Neutrophil (primary cell): ENCODE measurements around the gene TSEN2.
A peak's percentile ranks its signal among the peaks of the same experiment; 100 is the strongest.

Experiments used
- H3K27ac ChIP-seq: fragments of 200-600 bp; sonication (generic); 2 replicates; pipeline ENCODE4 v1.5.1; 2016; ENCODE audit warnings: mild to moderate bottlenecking, moderate library complexity
- H3K27me3 ChIP-seq: fragments of 200-600 bp; sonication (generic); 2 replicates; pipeline ENCODE4 v1.6.0; 2016; ENCODE audit warnings: mild to moderate bottlenecking
- H3K36me3 ChIP-seq: fragments of 200-600 bp; sonication (generic); 2 replicates; pipeline ENCODE4 v1.5.1; 2017
- H3K4me1 ChIP-seq, 2 experiments: fragments of 200-600 bp in 1 of 2; sonication (generic) in 1 of 2; 1 replicate in 1 of 2; 2 replicates in 1 of 2; pipeline versions ENCODE4 v1.5.1 to v1.6.1; 2013 to 2016; ENCODE audit warnings: low read depth in 1 of 2, low read length in 1 of 2, mild to moderate bottlenecking in 1 of 2, moderate library complexity in 1 of 2; ENCODE audit not compliant: control insufficient read depth in 1 of 2, insufficient read depth in 1 of 2
- H3K4me3 ChIP-seq, 2 experiments: fragments of 200-600 bp in 1 of 2; sonication (generic) in 1 of 2; 1 replicate in 1 of 2; 2 replicates in 1 of 2; pipeline ENCODE4 v1.5.1; 2013 to 2016; ENCODE audit warnings: low read depth in 1 of 2, low read length in 1 of 2, mild to moderate bottlenecking in 1 of 2, moderate library complexity in 1 of 2
- H3K9me3 ChIP-seq: fragments of 200-600 bp; sonication (generic); 2 replicates; pipeline ENCODE4 v1.5.1; 2016
- TF ChIP-seq, protein P1 (sequence below): fragments of 200-600 bp; sonication (generic); IDR thresholded peaks from 2 replicates; pipeline ENCODE4 v1.5.1; 2016; ENCODE audit warnings: antibody characterized with exemption

The TSEN2 gene

DNA sequence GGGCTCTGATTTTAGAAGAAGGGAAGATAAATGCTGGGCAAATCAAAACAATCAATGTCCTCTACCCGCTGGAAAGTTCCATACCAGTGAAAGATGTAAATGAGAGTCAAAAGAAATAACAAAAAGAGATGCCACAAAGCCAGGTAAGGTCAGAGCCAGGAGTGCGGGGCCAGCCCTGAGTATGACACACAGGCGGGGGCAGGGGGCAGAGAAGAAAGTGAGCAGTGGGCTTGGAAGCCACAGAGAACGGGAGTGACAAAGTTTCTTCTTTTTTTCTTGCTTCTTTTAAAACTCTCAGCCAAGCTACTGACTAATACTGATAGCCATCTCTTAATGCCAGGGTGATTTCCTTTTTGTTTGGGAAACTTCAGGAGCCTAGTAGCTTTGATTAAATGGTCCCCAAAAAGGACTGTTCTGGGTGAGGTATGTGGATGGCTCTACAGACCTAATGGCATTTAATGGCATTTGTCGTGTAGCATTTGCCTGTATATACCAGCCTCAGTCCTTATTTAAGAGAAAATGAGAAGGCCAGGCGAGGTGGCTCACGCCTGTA is 23.1 kb upstream of the TSEN2 start:
- TF ChIP-seq, protein P1, sequence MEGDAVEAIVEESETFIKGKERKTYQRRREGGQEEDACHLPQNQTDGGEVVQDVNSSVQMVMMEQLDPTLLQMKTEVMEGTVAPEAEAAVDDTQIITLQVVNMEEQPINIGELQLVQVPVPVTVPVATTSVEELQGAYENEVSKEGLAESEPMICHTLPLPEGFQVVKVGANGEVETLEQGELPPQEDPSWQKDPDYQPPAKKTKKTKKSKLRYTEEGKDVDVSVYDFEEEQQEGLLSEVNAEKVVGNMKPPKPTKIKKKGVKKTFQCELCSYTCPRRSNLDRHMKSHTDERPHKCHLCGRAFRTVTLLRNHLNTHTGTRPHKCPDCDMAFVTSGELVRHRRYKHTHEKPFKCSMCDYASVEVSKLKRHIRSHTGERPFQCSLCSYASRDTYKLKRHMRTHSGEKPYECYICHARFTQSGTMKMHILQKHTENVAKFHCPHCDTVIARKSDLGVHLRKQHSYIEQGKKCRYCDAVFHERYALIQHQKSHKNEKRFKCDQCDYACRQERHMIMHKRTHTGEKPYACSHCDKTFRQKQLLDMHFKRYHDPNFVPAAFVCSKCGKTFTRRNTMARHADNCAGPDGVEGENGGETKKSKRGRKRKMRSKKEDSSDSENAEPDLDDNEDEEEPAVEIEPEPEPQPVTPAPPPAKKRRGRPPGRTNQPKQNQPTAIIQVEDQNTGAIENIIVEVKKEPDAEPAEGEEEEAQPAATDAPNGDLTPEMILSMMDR = no peak
- Histone ChIP-seq H3K36me3 (no peaks in the 10 kb centered on the region), H3K4me1 (peaks cover 66 to 76% of the 10 kb centered on the region in 2 experiments), H3K27ac (peak overlapping the region; percentile 69), H3K27me3 (no peaks in the 10 kb centered on the region), H3K4me3 (no peak overlapping the region), H3K9me3 (no peaks in the 10 kb centered on the region)

DNA sequence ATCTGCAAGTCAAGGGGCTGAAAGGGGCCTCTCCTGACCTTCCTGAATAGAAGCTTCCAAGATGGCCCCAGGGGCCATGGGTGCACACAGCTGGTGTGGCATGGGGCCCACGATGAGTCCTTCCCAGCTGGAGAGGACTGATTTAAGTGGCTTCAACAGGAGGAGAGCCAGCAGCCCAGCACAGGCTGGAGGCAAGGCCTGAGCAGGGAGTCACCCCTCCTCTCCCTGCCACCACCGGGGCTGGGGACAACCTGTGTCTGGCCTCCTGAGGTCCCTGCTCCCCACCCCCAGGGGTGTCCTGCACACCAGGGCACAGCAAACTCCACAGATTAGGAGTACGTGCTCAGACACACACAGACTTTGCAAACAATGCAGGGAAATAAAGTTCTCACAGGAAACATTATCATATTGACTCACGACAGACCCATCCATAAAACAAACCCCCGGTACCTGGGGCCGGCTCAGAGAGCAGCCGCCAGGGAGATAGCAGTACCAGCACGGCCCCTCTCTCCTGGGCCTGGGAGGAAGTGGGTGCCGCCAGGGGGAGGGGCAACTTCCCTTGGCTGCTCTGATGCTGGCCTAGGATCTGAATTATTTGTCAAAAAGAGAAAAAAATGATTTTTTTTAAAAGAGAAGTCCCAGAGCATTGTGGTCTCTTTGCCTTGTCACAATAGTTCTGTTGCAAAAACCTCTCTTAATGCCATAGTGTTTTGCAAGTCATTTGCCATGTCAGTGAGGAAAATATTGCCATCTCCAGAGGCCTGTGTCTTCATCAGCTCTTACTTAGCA is 21.9 kb upstream of the TSEN2 start:
- Histone ChIP-seq H3K4me3 (peak overlapping the region; percentile 3 to 27), H3K9me3 (no peaks in the 10 kb centered on the region), H3K27ac (peak overlapping the region; percentile 69), H3K27me3 (no peaks in the 10 kb centered on the region), H3K36me3 (no peaks in the 10 kb centered on the region), H3K4me1 (peaks cover 66 to 73% of the 10 kb centered on the region in 2 experiments)
- TF ChIP-seq, protein P1 = no peak

DNA sequence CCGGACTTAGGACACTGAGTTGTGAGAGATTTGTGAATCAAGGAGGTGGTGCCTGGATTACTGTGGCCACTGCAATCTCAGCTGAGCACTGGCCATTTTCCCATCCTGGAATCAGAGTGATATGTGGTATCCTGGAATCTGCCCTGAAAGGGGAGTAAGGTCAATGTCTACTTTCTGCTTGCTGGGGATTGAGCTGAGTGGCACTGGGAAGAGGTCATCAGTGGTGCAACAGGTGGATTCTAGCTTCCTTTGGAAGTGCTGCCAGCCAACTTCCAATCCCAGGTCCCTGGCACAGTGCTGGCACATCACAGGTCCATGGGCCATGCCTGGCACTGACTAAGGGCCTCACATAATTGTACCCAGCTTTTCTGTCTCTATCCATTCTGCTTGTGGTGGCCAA is 20.6 kb upstream of the TSEN2 start:
- no peaks in the 10 kb centered on the region for H3K9me3 ChIP-seq
- TF ChIP-seq, protein P1 = no peak
- H3K4me1 ChIP-seq = peaks cover 55 to 64% of the 10 kb centered on the region in 2 experiments
- H3K4me3 ChIP-seq = no peak overlapping the region
- H3K36me3 ChIP-seq = no peaks in the 10 kb centered on the region
- H3K27ac ChIP-seq = peak overlapping the region; percentile 69
- no peaks in the 10 kb centered on the region for H3K27me3 ChIP-seq

DNA sequence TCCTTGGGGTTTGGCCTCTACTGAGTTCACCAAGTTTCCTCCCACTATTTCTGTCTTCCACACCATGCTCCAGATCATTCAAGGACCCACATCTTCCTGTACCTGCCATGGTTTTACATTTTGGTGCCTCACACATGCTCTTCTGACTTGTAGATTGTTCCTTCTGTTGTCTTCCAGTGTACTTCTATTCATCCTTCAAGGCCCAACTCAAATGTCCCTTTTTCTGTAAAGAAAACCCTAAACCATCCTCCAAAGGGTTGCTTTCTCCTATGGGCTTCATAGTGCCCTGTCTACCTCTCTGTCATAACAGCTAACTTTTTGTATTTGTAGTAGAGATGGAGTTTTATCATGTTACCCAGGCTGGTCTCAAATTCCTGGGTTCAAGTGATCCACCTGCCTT is 20.1 kb upstream of the TSEN2 start:
- Histone ChIP-seq H3K4me3 (no peak overlapping the region), H3K9me3 (no peaks in the 10 kb centered on the region), H3K27ac (no peak overlapping the region), H3K36me3 (no peaks in the 10 kb centered on the region), H3K27me3 (no peaks in the 10 kb centered on the region), H3K4me1 (peaks cover 50 to 59% of the 10 kb centered on the region in 2 experiments)
- TF ChIP-seq, protein P1 = no peak

DNA sequence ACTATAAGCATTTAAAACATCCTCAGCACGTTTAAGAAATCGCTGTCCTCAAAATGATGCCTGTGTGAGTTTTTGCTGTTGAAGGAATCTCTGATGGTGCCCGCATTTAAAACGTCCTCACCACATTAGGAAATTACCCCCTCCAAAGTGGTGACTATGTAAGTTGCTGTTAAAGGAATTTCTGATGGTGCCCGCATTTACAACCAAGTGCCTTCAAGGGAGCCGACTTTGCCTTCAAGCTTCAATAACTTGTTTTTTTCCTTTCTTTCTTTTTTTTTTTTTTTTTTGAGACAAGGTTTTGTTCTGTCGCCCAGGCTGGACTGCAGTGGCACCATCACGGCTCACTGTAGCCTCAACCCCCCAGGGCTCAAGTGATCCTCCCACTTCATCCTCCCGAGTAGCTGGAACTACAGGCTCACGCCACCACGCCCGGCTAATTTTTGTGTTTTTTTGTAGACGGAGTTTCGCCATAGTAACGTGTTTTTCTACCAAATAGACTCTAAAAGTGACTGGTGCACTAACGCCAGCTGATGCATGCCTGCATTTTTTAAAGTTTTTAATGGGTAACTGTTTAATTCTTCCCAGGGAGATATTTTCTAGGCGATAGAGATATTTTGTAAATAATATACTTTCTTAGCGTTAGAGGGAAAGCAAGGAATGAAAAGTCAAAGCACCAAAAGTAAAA is 19.0 kb upstream of the TSEN2 start:
- H3K27me3 ChIP-seq = no peaks in the 10 kb centered on the region
- H3K27ac ChIP-seq = no peak overlapping the region
- H3K9me3 ChIP-seq = no peaks in the 10 kb centered on the region
- TF ChIP-seq, protein P1 = no peak
- no peaks in the 10 kb centered on the region for H3K36me3 ChIP-seq
- no peak overlapping the region for H3K4me3 ChIP-seq
- H3K4me1 ChIP-seq = peaks cover 39 to 48% of the 10 kb centered on the region in 2 experiments
